ENCODE measurements around the gene ANGPTL4.

The ANGPTL4 gene

GRCh38 chr19:8416796-8417195, 52.8 kb downstream of the ANGPTL4 start:
- no peak overlapping the region for H3K4me3 Mint-ChIP-seq
- H3K9me3 Mint-ChIP-seq, result no peaks in the 10 kb centered on the region
- no peaks in the 10 kb centered on the region for H3K27me3 Mint-ChIP-seq (ENCODE audit: low read depth)
- no peaks in the 10 kb centered on the region for H3K36me3 Mint-ChIP-seq (ENCODE audit: low read depth)
- no peak for DNase-seq (ENCODE audit: low spot score)
- H3K4me1 Mint-ChIP-seq (ENCODE audit: low read depth), result peaks cover 4% of the 10 kb centered on the region
- H3K27ac Mint-ChIP-seq, result no peak overlapping the region

DNA sequence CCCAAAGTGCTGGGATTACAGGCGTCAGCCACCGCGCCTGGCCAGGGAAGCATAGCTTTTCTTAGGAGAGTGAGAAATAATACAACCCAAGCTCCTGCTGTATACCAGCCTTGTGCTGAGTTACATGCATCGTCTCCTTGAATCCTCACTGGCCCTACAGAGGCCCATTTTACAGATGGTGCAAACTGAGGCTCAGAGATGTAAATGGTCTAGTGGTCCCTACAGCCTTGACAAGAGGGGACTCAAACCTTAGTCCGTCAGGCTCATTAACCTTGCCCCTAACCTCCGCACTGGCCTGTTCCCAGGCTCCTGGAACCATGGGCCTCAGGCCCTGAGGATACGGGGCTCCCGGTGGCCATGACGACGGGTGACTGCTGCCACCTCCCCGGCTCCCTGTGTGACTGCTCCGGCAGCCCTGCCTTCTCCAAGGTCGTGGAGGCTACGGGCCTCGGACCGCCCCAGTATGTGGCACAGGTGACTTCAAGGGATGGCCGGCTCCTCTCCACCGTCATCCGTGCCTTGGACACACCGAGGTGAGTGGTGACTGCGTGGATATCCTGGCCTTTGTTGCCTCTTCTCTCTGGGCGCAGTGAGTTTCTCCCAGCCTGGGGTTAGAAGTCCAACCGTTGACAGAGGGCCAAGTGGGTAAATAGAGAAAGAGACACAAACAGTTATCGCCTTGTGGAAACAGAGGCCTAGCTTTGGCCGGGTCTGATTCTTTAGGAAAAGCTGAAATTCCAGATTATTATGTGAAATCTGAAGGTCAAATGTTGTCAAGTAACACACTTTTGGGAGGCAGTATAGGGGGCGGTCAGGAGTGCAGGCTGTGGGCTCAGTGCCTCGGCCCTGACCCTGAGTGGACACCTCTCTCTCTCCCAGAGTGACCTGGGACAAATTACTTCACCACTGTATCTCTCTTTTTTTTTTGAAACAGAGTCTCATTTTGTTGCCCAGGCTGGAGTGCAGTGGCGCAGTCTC, 57.8 kb downstream of the ANGPTL4 start:
- Mint-ChIP-seq H3K27ac (no peak overlapping the region), H3K4me1 (ENCODE audit: low read depth) (no peaks in the 10 kb centered on the region), H3K27me3 (ENCODE audit: low read depth) (no peaks in the 10 kb centered on the region), H3K36me3 (ENCODE audit: low read depth) (peaks cover 1% of the 10 kb centered on the region), H3K4me3 (no peak overlapping the region), H3K9me3 (no peaks in the 10 kb centered on the region)
- DNase-seq (ENCODE audit: low spot score), result no peak

DNA sequence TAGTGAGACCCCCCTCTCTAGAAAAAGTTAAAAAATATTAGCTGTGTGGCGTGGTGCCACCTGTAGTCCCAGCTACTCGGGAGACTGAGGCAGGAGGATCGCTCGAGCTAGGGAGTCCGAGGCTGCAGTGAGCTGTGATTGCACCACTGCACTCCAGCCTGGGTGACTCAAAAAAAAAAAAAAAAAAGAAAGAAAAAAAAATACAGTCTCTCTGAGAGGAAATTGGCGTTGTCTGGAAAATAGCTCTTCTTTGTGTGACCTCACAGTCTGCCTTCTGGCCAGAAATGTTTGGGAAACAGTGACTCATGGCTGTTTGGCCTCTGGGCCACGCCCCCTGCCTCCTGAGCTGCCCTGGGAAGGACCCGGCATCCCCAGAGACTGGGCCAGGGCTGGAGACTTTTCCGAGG, 59.9 kb downstream of the ANGPTL4 start:
- no peak for DNase-seq (ENCODE audit: low spot score)
- Mint-ChIP-seq H3K27me3 (ENCODE audit: low read depth) (no peaks in the 10 kb centered on the region), H3K4me1 (ENCODE audit: low read depth) (no peaks in the 10 kb centered on the region), H3K4me3 (no peak overlapping the region), H3K27ac (no peak overlapping the region), H3K36me3 (ENCODE audit: low read depth) (peaks cover 1% of the 10 kb centered on the region), H3K9me3 (no peaks in the 10 kb centered on the region)
